Left renal cortex interstitium (tissue), 4 donors: ENCODE data around the gene PRSS23. TPM values are rescaled to one million over a fixed set of nuclear protein-coding genes. Genes with fewer than 3 reads are reported as not detected.
"Not testable (repeated sequence)": the region's sequence is repeated elsewhere in the genome, so short reads cannot be mapped to it uniquely, and the experiment has no call there.

ENCODE experiments used
- DNase-seq, 4 donors: peaks; one replicate each; pipeline ENCODE4 v3.0.0-alpha.2; 2013; ENCODE audit warnings: low read depth in 4 of 4, low spot score in 2 of 4, missing footprints in 1 of 4
- polyA plus RNA-seq, 4 donors: library from polyadenylated mRNA; unstranded; fragments of 120-200 nt; gene quantifications; one replicate each; pipeline ENCODE4 v1.2.1, GENCODE V29; 2013; ENCODE audit not compliant: insufficient read length in 4 of 4

The PRSS23 gene
- polyA plus RNA-seq, result 100 to 1,000 TPM in 2 of 4 donors, 10 to 100 TPM in 2; 98.2 to 143 (median 119) TPM

- DNase-seq, result no peak
These were observed at the start of gene PRSS23 for GRCh38 chr11:86800076-86800959. Gene PRSS23, plus strand, starts transcription at chr11:86800542. Its CDS starts 7,102 bp downstream, at chr11:86807644.

GRCh38 chr11:86753459-86753858, 46.9 kb upstream of the PRSS23 start:
- DNase-seq, result no peak

- DNase-seq, result no peak
These were observed 45.2 kb upstream of the PRSS23 start for GRCh38 chr11:86755146-86755545.

- no peak for DNase-seq
These were observed 42.2 kb upstream of the PRSS23 start for GRCh38 chr11:86758171-86758570.

GRCh38 chr11:86760577-86760976, 39.8 kb upstream of the PRSS23 start:
- no peak for DNase-seq

GRCh38 chr11:86761978-86762377, 38.4 kb upstream of the PRSS23 start:
- DNase-seq, result no peak

GRCh38 chr11:86765203-86765602, 35.1 kb upstream of the PRSS23 start:
- no peak for DNase-seq

GRCh38 chr11:86765878-86766277, 34.5 kb upstream of the PRSS23 start:
- DNase-seq, result no peak

GRCh38 chr11:86769219-86769618, 31.1 kb upstream of the PRSS23 start:
- DNase-seq, result no peak

- not testable (repeated sequence) for DNase-seq
These were observed 29.8 kb upstream of the PRSS23 start for GRCh38 chr11:86770473-86771027.

- DNase-seq, result no peak
These were observed 27.3 kb upstream of the PRSS23 start for GRCh38 chr11:86772999-86773398.

GRCh38 chr11:86773513-86774252, 26.7 kb upstream of the PRSS23 start:
- DNase-seq, result no peak

GRCh38 chr11:86774417-86774816, 25.9 kb upstream of the PRSS23 start:
- DNase-seq, result no peak

- no peak for DNase-seq
These were observed 25.0 kb upstream of the PRSS23 start for GRCh38 chr11:86775361-86775760.

- no peak for DNase-seq
These were observed 18.8 kb upstream of the PRSS23 start for GRCh38 chr11:86781546-86781945.

- no peak for DNase-seq
These were observed 17.6 kb upstream of the PRSS23 start for GRCh38 chr11:86782742-86783141.

- no peak for DNase-seq
These were observed 16.7 kb upstream of the PRSS23 start for GRCh38 chr11:86783661-86784060.

- DNase-seq, result no peak
These were observed 16.1 kb upstream of the PRSS23 start for GRCh38 chr11:86784241-86784681.

- no peak for DNase-seq
These were observed 14.8 kb upstream of the PRSS23 start for GRCh38 chr11:86785576-86785975.

GRCh38 chr11:86787018-86787536, 13.3 kb upstream of the PRSS23 start:
- no peak for DNase-seq

- no peak for DNase-seq
These were observed 12.7 kb upstream of the PRSS23 start for GRCh38 chr11:86787656-86788055.
